ENCODE measurements around the gene EFNA2.
"Not testable (repeated sequence)": the region's sequence is repeated elsewhere in the genome, so short reads cannot be mapped to it uniquely, and the experiment has no call there.

The EFNA2 gene

GRCh38 chr19:1322198-1322981 is 36.7 kb downstream of the EFNA2 start:
- no peak for DNase-seq

DNA sequence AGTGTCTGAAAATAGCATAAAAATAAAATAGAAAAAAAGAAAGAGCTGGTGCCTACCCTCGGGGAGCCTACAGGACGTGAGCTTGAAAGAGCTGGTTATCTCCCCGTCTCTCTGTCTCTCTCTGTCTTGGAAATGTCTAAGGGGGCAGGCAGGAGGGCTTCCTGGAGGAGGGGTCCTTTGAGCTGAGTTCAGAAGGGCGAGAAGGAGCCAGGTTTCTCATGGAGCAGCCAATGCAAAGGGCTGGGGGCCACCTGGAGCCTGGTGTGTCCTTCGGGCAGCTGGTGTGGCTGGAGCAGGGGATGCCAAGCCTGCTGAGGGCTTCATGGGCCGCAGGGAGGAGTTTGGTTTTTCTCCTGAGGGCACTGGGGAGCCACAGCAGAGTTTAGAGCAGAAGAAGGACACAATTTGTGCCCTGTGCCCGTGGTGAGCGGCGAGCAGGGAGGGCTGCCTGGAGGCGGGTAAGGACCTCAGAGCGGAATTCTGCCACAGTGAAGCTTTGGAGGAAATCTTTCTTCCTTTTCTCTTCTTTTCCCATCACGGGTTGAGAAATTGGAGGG is 38.7 kb downstream of the EFNA2 start:
- no peak for DNase-seq

DNA sequence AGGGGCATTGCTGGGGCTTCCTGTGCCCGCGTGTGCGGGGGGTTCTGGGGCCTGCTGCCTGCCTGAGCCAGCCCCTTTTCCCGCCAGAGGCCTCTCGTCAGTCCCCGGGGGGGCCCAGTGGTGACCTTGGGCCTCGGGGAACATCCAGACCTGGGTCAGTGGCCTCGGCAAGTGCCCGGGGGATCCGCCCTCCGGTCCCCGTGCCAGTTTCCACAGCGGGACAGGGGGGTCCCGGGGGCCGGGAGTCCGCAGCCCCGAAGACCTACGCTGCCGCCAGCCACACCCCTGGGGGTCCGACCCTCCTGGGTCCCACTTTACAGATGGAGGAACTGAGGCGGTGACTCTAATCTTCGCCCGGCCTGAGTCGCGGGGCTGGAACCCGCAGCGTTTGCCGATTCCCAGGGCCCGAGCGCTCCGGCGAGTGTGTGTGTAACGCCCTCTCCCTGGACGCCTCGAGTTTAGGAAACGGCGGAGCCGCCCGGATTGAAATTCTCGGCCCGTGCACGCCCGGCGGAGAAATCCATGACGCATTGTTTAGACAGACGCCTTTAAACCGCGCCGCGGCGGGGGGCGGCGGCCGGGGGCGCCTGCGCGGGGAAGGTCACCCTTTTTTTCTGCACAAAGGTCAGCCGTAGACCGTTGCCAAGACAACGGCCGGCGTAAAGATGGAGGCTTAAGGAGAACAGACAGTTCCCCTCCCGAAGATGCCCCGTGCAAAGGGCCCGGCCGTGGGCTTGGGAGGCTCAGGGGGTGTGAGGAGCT is 39.3 kb downstream of the EFNA2 start:
- peak; percentile 81 for DNase-seq

DNA sequence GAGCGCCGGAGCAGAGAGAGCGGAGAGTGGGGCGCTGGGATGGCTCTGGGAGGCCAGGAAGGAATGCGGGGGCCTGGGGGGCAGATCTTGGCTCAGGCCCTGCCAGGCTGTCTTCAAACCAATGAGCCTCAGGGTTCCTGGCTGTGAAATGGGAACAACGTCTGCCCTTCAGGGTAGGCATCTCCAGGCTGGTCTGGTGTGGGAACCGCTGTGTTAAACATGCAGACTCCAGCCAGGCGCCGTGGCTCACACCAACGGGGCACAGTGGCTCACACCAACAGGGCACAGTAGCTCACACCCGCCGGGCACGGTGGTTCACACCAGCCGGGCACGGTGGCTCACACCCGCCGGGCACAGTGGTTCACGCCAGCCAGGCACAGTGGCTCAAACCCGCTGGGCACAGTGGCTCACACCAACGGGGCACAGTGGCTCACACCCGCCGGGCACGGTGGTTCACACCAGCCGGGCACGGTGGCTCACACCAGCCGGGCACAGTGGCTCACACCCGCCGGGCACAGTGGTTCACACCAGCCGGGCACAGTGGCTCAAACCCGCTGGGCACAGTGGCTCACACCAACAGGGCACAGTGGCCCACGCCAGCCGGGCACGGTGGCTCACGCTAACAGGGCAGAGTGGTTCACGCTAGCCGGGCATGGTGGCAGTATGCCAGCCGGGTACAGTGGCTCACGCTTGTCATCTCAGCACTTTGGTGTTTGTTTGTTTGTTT is 40.1 kb downstream of the EFNA2 start:
- DNase-seq: no peak

GRCh38 chr19:1327125-1327524 is 41.5 kb downstream of the EFNA2 start:
- no peak for DNase-seq

DNA sequence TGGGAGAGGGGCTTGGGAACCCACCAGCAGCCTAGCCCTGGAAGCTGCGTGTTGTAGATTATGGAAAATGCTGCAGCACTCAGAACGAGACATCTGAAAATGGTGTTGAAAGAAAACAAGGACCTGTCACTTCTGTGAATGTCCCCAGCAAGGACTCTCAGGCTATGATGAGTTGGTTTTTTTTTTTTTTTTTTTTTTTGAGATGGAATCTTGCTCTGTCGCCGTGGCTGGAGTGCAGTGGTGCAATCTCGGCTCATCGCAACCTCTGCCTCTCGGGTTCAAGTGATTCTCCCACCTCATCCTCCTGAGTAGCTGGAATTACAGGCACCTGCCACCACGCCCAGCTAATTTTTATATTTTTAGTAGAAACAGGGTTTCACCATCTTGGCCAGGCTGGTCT is 46.5 kb downstream of the EFNA2 start:
- DNase-seq: not testable (repeated sequence)

- DNase-seq: no peak
These were observed 50.5 kb downstream of the EFNA2 start for GRCh38 chr19:1336079-1336684.

- DNase-seq: no peak
These were observed 55.2 kb downstream of the EFNA2 start for GRCh38 chr19:1340681-1341469.

DNA sequence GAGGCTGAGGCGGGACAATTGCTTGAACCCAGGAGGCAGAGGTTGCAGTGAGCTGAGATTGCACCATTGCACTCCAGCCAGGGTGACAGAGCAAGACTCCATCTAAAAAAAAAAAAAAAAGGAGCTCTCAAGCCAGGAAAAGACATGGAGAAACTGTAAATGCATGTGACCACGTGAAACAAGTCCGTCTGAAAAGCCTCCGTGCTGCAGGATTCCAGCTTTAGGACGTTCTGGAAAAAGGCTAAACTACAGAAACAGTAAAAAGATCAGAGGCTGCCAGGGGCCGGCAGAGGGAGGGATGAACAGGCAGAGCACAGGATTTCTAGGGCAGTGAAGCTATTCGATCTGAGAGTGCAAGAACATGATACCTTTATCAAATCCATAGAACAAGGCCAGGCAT is 57.4 kb downstream of the EFNA2 start:
- DNase-seq: no peak

DNA sequence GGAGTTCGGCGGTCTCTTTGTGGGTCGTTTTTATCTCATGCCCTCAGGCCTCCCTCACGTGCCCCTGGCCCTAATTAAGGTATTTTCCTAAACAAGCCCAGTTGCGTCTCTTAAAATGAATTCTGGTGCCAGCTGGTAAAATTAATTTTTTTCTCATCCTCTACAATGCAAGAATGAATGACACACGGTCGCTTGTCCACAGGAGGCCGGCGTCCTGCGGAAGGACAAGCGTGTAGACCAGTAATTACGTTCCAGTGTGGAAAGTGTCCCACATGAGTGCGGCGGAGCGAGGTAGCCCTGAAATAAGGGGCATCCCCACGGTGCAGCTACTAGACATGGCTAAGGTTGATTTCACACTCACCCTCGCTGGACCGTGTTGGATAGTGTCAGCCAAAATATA is 63.5 kb downstream of the EFNA2 start:
- DNase-seq: no peak

DNA sequence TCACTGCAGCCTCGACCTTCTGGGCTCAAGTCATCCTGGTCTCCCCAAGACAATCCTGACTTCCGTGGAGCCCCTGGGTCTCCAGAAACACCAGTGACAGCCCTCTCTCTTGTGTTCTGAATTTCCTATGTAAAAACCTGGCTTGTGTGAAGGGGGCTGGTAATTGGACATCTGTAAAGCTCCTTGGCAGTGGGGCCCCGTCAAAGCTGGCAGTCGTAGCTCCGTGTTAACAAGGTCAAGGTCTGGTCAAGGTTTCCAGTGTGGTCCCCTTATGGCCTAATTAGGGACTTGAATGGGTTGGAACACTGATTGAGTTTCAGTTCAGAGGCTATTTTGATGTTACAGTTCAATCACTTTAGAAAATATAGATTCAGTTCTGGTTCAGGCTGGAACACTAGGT is 65.2 kb downstream of the EFNA2 start:
- no peak for DNase-seq

Measured in fibroblast of skin of abdomen (primary cell).